ENCODE data around the gene FNDC3B.

Gene FNDC3B

DNA sequence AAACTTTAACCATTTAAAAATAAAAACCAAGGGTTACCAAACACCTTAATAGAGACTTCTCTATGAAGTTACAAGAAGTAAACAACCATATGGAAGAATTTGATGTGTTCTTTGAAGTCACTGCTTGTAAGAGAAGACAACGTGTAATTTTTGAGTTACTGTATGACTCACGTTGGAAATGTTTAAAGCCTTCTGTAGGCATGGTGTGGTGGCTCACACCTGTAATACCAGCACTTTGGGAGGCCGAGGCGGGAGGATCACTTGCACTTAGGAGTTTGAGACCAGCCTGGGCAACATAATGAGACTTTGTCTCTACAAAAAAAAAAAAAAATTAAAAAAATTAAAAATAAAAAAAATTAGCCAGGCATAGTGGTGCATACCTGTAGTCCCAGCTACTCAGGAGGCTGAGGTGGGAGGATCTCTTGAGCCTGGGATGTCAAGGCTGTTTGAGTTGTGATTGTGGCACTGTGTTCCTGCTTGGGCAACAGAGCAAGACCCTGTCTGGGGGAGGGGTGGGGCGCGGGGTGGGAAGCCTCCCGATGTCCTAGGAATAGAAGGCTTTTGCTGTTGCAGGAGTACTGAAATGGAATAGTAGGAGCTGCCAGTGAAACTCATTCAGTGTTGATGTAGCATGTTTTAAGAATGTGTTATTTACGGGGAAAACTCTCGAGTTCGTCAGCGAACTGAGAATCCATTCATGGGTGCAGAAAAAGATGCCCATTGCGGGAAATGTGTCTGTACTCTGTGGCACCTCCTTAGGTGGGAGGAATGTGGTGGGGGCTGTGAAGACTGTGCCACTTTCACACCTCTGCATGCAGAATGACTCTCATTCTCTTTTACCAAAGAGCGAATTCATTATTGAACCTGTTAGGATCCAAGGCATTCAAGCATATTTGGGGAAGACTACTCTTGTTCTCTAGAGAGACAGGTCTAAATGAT is 134.2 kb downstream of the FNDC3B start:
- no peak overlapping the region for H3K9ac ChIP-seq (ENCODE audit: low read depth in 1 of 2, low read length in 2 of 2)
- no peaks in the 10 kb centered on the region for H3K27me3 ChIP-seq (ENCODE audit: control insufficient read depth in 2 of 2, insufficient read depth in 2 of 2, low read length in 2 of 2)
- H3K36me3 ChIP-seq (ENCODE audit: control insufficient read depth in 2 of 2, insufficient read depth in 2 of 2, low read length in 2 of 2), result peaks cover 6 to 10% of the 10 kb centered on the region in 2 donors
- no peaks in the 10 kb centered on the region for H3K9me3 ChIP-seq (ENCODE audit: control insufficient read depth in 2 of 2, low read length in 2 of 2)
- H3K4me3 ChIP-seq (ENCODE audit: low read length in 2 of 2), result no peak overlapping the region
- H3K4me1 ChIP-seq (ENCODE audit: control insufficient read depth in 2 of 2, insufficient read depth in 2 of 2, low read length in 2 of 2), result peaks cover 7 to 16% of the 10 kb centered on the region in 2 donors
- no peak overlapping the region for H3K27ac ChIP-seq (ENCODE audit: low read depth in 2 of 2, low read length in 2 of 2)

DNA sequence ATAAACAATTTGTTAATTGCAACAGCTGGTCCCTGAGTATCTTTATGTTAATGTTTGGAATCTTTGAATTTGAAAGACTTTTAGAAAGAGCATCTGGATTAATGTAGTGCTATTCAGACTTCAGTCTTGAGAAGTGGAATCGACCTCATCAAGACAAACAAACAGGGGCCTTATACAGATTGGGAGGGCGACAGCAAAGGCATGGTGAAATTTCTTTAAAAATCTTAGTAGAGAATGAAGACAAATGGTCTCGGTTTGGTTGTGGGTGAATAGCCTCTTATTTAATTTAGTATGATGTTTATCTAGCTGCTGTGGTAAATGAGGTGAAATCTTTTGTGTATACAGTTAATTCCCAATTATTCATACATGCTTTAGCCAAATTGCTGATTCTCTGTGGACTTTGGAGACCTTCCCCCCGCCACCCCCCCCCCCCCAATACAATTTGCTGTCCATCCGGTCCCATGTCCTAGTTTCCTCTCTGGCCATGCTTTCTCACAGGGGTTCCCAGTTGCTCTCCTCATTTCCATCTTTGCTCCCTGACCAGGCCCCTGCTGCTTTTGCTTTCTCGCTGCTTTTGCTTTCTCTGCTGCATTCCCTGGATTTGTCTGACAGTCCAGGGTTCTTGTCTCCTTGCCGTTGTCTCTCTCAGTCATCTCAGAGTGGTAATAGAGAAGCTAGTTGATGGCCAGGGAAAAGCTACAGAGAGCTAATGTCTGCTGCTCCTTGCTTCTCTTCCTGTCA is 135.3 kb downstream of the FNDC3B start:
- Histone ChIP-seq H3K4me3 (ENCODE audit: low read length in 2 of 2) (no peak overlapping the region), H3K4me1 (ENCODE audit: control insufficient read depth in 2 of 2, insufficient read depth in 2 of 2, low read length in 2 of 2) (peaks cover 5 to 12% of the 10 kb centered on the region in 2 donors), H3K9me3 (ENCODE audit: control insufficient read depth in 2 of 2, low read length in 2 of 2) (no peaks in the 10 kb centered on the region), H3K36me3 (ENCODE audit: control insufficient read depth in 2 of 2, insufficient read depth in 2 of 2, low read length in 2 of 2) (peaks cover 2 to 5% of the 10 kb centered on the region in 2 donors), H3K27me3 (ENCODE audit: control insufficient read depth in 2 of 2, insufficient read depth in 2 of 2, low read length in 2 of 2) (no peaks in the 10 kb centered on the region), H3K9ac (ENCODE audit: low read depth in 1 of 2, low read length in 2 of 2) (no peak overlapping the region), H3K27ac (ENCODE audit: low read depth in 2 of 2, low read length in 2 of 2) (peak overlapping the region in 1 of 2 donors; percentile 19)

DNA sequence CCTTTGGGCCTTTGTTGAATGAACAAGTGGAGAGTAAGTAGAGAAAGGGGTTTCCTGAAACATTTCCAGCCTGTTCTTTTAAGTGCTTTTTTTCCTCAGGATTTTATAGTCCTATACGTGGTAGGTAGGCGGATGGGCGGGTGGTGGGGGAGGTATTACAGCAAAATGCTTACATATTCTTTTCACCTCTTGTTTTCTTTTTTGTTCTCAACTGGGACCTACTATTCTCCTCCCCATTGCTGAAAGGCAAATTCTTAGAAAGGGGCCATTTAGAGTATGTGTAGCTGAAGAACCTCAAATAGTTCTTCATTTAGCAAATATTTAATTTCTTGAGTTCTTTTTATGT is 135.8 kb downstream of the FNDC3B start:
- Histone ChIP-seq H3K9ac (ENCODE audit: low read depth in 1 of 2, low read length in 2 of 2) (no peak overlapping the region), H3K27ac (ENCODE audit: low read depth in 2 of 2, low read length in 2 of 2) (peak overlapping the region; percentile 12 to 19), H3K4me1 (ENCODE audit: control insufficient read depth in 2 of 2, insufficient read depth in 2 of 2, low read length in 2 of 2) (peaks cover 10 to 16% of the 10 kb centered on the region in 2 donors), H3K27me3 (ENCODE audit: control insufficient read depth in 2 of 2, insufficient read depth in 2 of 2, low read length in 2 of 2) (no peaks in the 10 kb centered on the region), H3K36me3 (ENCODE audit: control insufficient read depth in 2 of 2, insufficient read depth in 2 of 2, low read length in 2 of 2) (peaks cover 2 to 3% of the 10 kb centered on the region in 2 donors), H3K9me3 (ENCODE audit: control insufficient read depth in 2 of 2, low read length in 2 of 2) (no peaks in the 10 kb centered on the region), H3K4me3 (ENCODE audit: low read length in 2 of 2) (no peak overlapping the region)

DNA sequence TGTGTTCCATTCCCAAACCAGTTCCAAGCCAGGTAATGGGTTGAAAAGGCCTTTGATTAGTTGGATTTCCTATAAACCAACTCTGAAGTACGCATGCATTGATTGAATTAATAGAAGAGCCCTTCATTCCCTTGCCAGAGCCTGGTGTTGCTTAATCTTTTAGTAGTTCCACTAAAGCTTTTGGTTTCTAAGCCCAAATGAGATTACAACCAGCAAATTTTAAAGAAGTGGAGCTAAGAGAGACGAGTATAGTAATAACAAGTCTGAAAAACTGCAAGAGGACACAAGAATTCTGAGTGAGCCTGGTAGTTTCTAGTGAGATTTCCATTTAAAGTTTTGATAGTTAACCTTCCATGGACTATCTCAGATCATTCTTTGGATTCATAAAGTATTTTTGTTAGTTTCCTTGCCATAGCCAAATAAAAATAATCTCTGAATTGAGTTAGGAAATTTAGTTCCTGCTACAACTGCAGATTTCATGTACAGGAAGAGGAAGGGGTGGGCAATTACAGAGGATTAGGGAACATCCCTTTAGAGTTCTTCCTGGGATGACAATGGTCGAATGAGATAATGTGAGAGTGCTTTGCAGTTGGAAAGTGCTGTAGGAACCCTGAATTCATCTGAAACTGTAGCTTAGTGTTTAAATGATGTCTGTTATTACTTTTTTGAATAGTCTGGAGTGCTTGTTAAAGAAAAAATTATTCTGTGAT is 136.8 kb downstream of the FNDC3B start:
- H3K36me3 ChIP-seq (ENCODE audit: control insufficient read depth in 2 of 2, insufficient read depth in 2 of 2, low read length in 2 of 2), result no peaks in the 10 kb centered on the region
- peak overlapping the region in 1 of 2 donors; percentile 12 for H3K27ac ChIP-seq (ENCODE audit: low read depth in 2 of 2, low read length in 2 of 2)
- no peak overlapping the region for H3K4me3 ChIP-seq (ENCODE audit: low read length in 2 of 2)
- H3K9ac ChIP-seq (ENCODE audit: low read depth in 1 of 2, low read length in 2 of 2), result no peak overlapping the region
- H3K4me1 ChIP-seq (ENCODE audit: control insufficient read depth in 2 of 2, insufficient read depth in 2 of 2, low read length in 2 of 2), result peaks cover 7 to 16% of the 10 kb centered on the region in 2 donors
- no peaks in the 10 kb centered on the region for H3K27me3 ChIP-seq (ENCODE audit: control insufficient read depth in 2 of 2, insufficient read depth in 2 of 2, low read length in 2 of 2)
- H3K9me3 ChIP-seq (ENCODE audit: control insufficient read depth in 2 of 2, low read length in 2 of 2), result no peaks in the 10 kb centered on the region

DNA sequence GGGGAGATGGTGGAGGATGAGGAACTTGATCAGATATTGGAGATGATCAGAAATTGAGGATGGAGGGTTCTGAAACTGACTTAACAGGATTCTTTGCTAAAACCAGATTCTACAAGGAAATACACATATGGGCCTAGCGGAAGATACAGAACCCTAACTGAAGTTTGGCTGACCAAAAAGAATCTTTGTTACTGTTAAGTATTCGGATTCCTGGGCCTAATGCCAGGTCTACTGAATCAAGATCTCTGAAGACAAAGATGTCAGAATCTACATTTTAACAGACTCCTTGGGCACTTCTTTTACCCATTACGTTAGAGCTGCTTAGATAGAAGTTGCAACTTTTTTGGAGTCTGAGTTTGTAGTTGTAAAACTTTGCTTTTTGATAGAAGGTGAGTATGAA is 137.7 kb downstream of the FNDC3B start:
- Histone ChIP-seq H3K4me3 (ENCODE audit: low read length in 2 of 2) (no peak overlapping the region), H3K27me3 (ENCODE audit: control insufficient read depth in 2 of 2, insufficient read depth in 2 of 2, low read length in 2 of 2) (no peaks in the 10 kb centered on the region), H3K9me3 (ENCODE audit: control insufficient read depth in 2 of 2, low read length in 2 of 2) (no peaks in the 10 kb centered on the region), H3K27ac (ENCODE audit: low read depth in 2 of 2, low read length in 2 of 2) (no peak overlapping the region), H3K9ac (ENCODE audit: low read depth in 1 of 2, low read length in 2 of 2) (no peak overlapping the region), H3K36me3 (ENCODE audit: control insufficient read depth in 2 of 2, insufficient read depth in 2 of 2, low read length in 2 of 2) (no peaks in the 10 kb centered on the region), H3K4me1 (ENCODE audit: control insufficient read depth in 2 of 2, insufficient read depth in 2 of 2, low read length in 2 of 2) (peaks cover 7 to 18% of the 10 kb centered on the region in 2 donors)

DNA sequence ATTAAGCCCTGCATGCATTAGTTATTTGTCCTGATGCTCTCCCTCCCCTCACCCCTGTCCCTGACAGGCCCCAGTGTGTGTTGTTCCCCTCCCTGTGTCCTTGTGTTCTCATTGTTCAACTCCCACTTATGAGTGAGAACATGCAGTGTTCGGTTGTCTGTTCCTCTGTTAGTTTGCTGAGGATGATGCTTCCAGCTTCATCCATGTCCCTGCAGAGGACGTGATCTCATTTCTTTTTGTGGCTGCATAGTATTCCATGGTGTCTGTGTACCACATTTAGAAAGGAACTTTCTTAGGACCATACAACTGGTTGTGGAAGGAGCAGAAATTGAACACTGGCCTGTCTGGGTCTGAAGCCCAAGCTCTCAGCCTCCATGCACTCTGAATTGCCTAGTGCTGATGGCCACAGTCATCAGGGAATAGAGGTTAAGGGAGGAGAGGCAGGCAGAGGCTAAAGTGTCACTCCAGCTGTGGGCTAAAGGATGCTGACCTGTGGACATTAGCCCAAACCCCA is 138.5 kb downstream of the FNDC3B start:
- Histone ChIP-seq H3K9ac (ENCODE audit: low read depth in 1 of 2, low read length in 2 of 2) (no peak overlapping the region), H3K4me1 (ENCODE audit: control insufficient read depth in 2 of 2, insufficient read depth in 2 of 2, low read length in 2 of 2) (peaks cover 11 to 22% of the 10 kb centered on the region in 2 donors), H3K27ac (ENCODE audit: low read depth in 2 of 2, low read length in 2 of 2) (no peak overlapping the region), H3K9me3 (ENCODE audit: control insufficient read depth in 2 of 2, low read length in 2 of 2) (no peaks in the 10 kb centered on the region), H3K4me3 (ENCODE audit: low read length in 2 of 2) (no peak overlapping the region), H3K27me3 (ENCODE audit: control insufficient read depth in 2 of 2, insufficient read depth in 2 of 2, low read length in 2 of 2) (no peaks in the 10 kb centered on the region), H3K36me3 (ENCODE audit: control insufficient read depth in 2 of 2, insufficient read depth in 2 of 2, low read length in 2 of 2) (no peaks in the 10 kb centered on the region)

DNA sequence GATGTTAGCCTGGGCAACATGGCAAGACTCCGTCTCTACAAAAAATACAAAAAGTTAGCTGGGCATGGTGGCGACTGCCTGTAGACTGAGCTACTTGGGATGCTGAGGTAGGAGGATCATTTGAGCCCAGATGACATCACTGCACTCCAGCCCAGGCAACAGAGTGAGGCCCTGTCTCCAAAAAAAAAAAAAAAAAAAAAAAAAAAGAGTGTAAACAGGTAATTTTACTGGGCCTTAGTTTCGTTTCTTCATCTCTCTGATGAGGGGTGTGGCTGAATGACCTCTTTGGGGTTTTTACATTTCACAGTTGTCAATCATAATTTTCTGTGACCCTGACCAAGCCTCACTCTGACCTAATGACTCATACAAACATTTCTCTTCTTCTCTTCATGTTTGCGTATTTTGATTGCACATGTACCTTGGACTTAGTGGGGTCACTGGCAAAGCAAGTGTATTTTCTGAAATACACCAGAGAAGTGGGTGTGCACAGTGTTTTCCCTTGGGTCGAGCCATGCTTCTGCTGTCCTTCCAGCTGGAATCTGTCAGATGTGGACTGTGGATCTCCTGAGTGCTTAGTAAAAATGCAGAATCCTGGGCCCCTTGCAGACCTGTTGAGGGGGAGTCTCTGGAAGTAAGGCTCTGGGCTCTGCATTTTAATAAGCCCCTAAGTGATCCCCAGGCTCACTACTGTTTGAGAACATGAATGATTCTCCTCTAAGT is 140.5 kb downstream of the FNDC3B start:
- no peaks in the 10 kb centered on the region for H3K36me3 ChIP-seq (ENCODE audit: control insufficient read depth in 2 of 2, insufficient read depth in 2 of 2, low read length in 2 of 2)

DNA sequence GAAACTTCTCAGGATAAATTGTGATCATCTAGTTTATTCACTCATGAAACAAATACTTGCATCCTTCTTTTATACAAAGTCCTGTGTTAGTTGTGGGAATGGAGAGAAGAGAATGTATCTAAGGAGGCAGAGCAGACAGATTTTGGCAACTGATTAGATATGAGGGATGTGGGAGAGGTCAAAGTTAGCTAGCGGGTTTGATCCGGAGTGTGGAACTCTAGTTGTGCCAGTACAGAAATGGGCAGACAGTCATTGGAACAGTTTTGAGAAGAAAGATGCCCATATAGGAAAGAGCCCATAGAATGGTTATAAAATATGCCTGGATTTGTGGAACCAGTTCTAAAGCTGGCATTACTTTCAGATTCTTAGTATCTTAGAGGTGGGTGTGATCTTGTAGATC is 141.1 kb downstream of the FNDC3B start:
- Histone ChIP-seq H3K27me3 (ENCODE audit: control insufficient read depth in 2 of 2, insufficient read depth in 2 of 2, low read length in 2 of 2) (no peaks in the 10 kb centered on the region), H3K4me3 (ENCODE audit: low read length in 2 of 2) (no peak overlapping the region), H3K36me3 (ENCODE audit: control insufficient read depth in 2 of 2, insufficient read depth in 2 of 2, low read length in 2 of 2) (no peaks in the 10 kb centered on the region), H3K9ac (ENCODE audit: low read depth in 1 of 2, low read length in 2 of 2) (no peak overlapping the region), H3K27ac (ENCODE audit: low read depth in 2 of 2, low read length in 2 of 2) (no peak overlapping the region), H3K9me3 (ENCODE audit: control insufficient read depth in 2 of 2, low read length in 2 of 2) (no peaks in the 10 kb centered on the region), H3K4me1 (ENCODE audit: control insufficient read depth in 2 of 2, insufficient read depth in 2 of 2, low read length in 2 of 2) (peaks cover 12 to 18% of the 10 kb centered on the region in 2 donors)

More for the DNA sequence above, 140.5 kb downstream of the FNDC3B start:
- H3K9ac ChIP-seq (ENCODE audit: low read depth in 1 of 2, low read length in 2 of 2), result no peak overlapping the region
- H3K27ac ChIP-seq (ENCODE audit: low read depth in 2 of 2, low read length in 2 of 2), result peak overlapping the region in 1 of 2 donors; percentile 50
- H3K9me3 ChIP-seq (ENCODE audit: control insufficient read depth in 2 of 2, low read length in 2 of 2), result no peaks in the 10 kb centered on the region
- H3K27me3 ChIP-seq (ENCODE audit: control insufficient read depth in 2 of 2, insufficient read depth in 2 of 2, low read length in 2 of 2), result no peaks in the 10 kb centered on the region
- H3K4me1 ChIP-seq (ENCODE audit: control insufficient read depth in 2 of 2, insufficient read depth in 2 of 2, low read length in 2 of 2), result peaks cover 12 to 21% of the 10 kb centered on the region in 2 donors
- no peak overlapping the region for H3K4me3 ChIP-seq (ENCODE audit: low read length in 2 of 2)

DNA sequence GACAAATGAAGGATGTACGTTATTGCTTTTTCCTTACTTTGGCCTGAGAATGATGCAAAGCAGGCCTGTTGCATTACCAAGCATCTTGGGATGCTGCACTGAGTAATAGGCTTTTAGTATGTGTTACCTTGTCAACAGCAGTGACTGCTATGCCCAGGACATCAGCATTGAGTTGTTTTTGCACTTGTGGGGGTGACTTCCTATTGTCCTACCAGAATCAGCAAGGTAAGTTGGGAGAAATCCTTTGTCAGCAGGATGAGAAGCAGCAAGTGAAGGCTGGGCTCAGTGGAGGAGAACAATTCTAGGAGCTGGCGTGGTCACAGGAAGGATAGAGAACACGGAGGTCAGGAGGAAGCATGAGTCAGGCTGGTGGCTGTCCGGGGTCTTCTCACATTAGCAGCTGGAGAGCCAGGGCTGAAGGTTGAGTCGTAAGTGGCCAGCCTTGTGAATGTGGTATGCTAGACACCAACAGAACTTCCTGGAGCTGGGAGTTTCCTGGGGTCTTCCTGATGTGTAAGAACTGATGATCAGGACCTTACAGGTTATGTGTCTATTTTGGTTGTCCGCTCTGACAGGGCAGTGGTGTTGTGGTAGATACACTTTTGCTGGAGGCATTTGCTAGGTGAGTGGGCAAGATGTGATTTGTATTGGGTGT is 142.7 kb downstream of the FNDC3B start:
- no peak overlapping the region for H3K4me3 ChIP-seq (ENCODE audit: low read length in 2 of 2)
- H3K4me1 ChIP-seq (ENCODE audit: control insufficient read depth in 2 of 2, insufficient read depth in 2 of 2, low read length in 2 of 2), result peaks cover 9 to 13% of the 10 kb centered on the region in 2 donors
- no peaks in the 10 kb centered on the region for H3K9me3 ChIP-seq (ENCODE audit: control insufficient read depth in 2 of 2, low read length in 2 of 2)
- H3K36me3 ChIP-seq (ENCODE audit: control insufficient read depth in 2 of 2, insufficient read depth in 2 of 2, low read length in 2 of 2), result no peaks in the 10 kb centered on the region
- H3K27ac ChIP-seq (ENCODE audit: low read depth in 2 of 2, low read length in 2 of 2), result no peak overlapping the region
- H3K9ac ChIP-seq (ENCODE audit: low read depth in 1 of 2, low read length in 2 of 2), result no peak overlapping the region
- H3K27me3 ChIP-seq (ENCODE audit: control insufficient read depth in 2 of 2, insufficient read depth in 2 of 2, low read length in 2 of 2), result no peaks in the 10 kb centered on the region
